Small intestine (tissue), 7 donors: ENCODE measurements around the gene INSIG1. TPM values are rescaled to one million over a fixed set of nuclear protein-coding genes. Genes with fewer than 3 reads are reported as not detected.
A peak's percentile ranks its signal among the peaks of the same experiment; 100 is the strongest.

Experiments used
- DNase-seq, 2 donors: peaks; one replicate each; pipeline versions ENCODE4 v3.0.0 to v3.0.0-alpha.2; 2013
- FAIRE-seq: peaks from 2 replicates; lab custom pipeline; 2012; peaks lifted over from hg19 to GRCh38; lab: Jason Lieb, UNC
- H3K27ac ChIP-seq, 3 donors: one replicate each; pipeline ENCODE4 v1.5.1; 2013; ENCODE audit warnings: low read length in 2 of 3, mild to moderate bottlenecking in 2 of 3, control low read depth in 1 of 3, inconsistent platforms in 1 of 3, low read depth in 1 of 3, moderate library complexity in 1 of 3
- H3K27me3 ChIP-seq, 3 donors: one replicate each; pipeline ENCODE4 v1.6.1; 2013; ENCODE audit warnings: low read length in 3 of 3, inconsistent platforms in 1 of 3; ENCODE audit not compliant: control insufficient read depth in 3 of 3, insufficient read depth in 3 of 3
- H3K36me3 ChIP-seq, 3 donors: one replicate each; pipeline ENCODE4 v1.6.1; 2013; ENCODE audit warnings: low read length in 3 of 3, inconsistent platforms in 1 of 3, low read depth in 1 of 3, mild to moderate bottlenecking in 1 of 3, moderate library complexity in 1 of 3; ENCODE audit not compliant: control insufficient read depth in 3 of 3, insufficient read depth in 2 of 3
- H3K4me1 ChIP-seq, 3 donors: one replicate each; pipeline ENCODE4 v1.6.1; 2013; ENCODE audit warnings: low read length in 2 of 3, inconsistent platforms in 1 of 3, low read depth in 1 of 3, mild to moderate bottlenecking in 1 of 3, moderate library complexity in 1 of 3; ENCODE audit not compliant: control insufficient read depth in 3 of 3, insufficient read depth in 2 of 3
- H3K4me3 ChIP-seq, 3 donors: one replicate each; pipeline ENCODE4 v1.5.1; 2013; ENCODE audit warnings: low read length in 3 of 3, control low read depth in 1 of 3, inconsistent platforms in 1 of 3, low read depth in 1 of 3, mild to moderate bottlenecking in 1 of 3, moderate library complexity in 1 of 3
- H3K9me3 ChIP-seq, 2 donors: one replicate each; pipeline ENCODE4 v1.6.1; 2013; ENCODE audit warnings: low read depth in 1 of 2, low read length in 1 of 2; ENCODE audit not compliant: control insufficient read depth in 2 of 2, insufficient read depth in 1 of 2
- WGBS, 3 donors: extraction: QIAGEN DNeasy Blood & Tissue Kit; methylation state at CpG; one replicate each; pipeline ENCODE4 v1.1.7; 2013; 5-methylcytosine and 5-hydroxymethylcytosine counted together
- polyA plus RNA-seq, 4 donors: library from polyadenylated mRNA; stranded (reverse) in 3 of 4; unstranded in 1 of 4; fragments of 200-250 nt in 3 of 4; fragments of 120-200 nt in 1 of 4; gene quantifications; one replicate each; pipeline versions ENCODE4 v1.2.1 to v1.2.3, GENCODE V29; 2013
- donor health status: healthy with polysubstance abuse.
- donor health status: control.
- donor health status: control.
- donor health status: Bipolar disorder and iron deficiency.
- donor health status: healthy.

The INSIG1 gene
- polyA plus RNA-seq, 4 donors, result 5.8 to 70.1 (median 25.7) TPM

- Histone ChIP-seq H3K4me1 (peaks cover 0 to 3% (median 0%) of the 10 kb centered on the region in 3 donors), H3K4me3 (no peak overlapping the region), H3K27me3 (no peaks in the 10 kb centered on the region), H3K27ac (no peak overlapping the region), H3K36me3 (no peaks in the 10 kb centered on the region), H3K9me3 (no peaks in the 10 kb centered on the region)
- no peak for FAIRE-seq
- WGBS, 3 donors, result 77 to 85% (median 82%) methylated on average over 6 of the region's 6 CpGs
- DNase-seq, result no peak
These were observed 42.1 kb upstream of the INSIG1 start for GRCh38 chr7:155255621-155256020.

DNA sequence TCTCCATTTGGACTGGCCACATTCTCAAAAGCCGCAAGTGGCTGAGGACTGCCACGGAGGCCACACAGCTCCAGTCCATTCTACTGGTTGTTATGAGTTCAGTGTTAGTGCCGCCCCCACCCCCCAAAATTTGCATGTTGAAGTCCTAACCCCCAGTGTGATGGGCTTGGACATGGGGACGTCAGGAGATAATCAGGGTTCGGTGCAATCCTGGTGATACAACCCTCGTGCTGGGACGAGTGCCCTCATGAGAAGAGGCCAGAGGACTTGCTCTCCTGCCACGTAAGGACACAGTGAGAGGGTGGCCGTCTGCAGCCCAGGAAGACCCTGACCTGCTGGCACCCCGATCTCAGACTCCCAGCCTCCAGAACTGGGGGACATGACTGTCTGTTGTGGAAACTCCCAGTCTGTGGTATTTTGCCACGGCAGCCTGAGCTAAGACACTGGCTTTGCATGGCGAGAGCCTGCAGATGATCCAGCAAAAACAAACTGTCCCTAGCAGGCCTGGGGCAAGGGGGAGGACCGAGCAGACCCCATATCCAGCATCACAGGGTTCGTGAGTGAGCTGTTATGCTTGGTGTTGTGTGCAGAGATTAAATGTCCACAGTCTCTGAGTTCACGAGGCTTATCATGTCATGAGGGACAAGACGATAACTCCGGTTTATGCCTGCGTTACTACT lies 41.5 kb upstream of the INSIG1 start:
- no peaks in the 10 kb centered on the region for H3K36me3 ChIP-seq
- H3K9me3 ChIP-seq, result no peaks in the 10 kb centered on the region
- no peak for FAIRE-seq
- no peak for DNase-seq
- H3K4me3 ChIP-seq, result no peak overlapping the region
- H3K27me3 ChIP-seq, result no peaks in the 10 kb centered on the region
- no peak overlapping the region for H3K27ac ChIP-seq
- 83 to 88% (median 86%) methylated on average over 18 of the region's 18 CpGs for WGBS, 3 donors
- H3K4me1 ChIP-seq, result peaks cover 0 to 3% (median 0%) of the 10 kb centered on the region in 3 donors

DNA sequence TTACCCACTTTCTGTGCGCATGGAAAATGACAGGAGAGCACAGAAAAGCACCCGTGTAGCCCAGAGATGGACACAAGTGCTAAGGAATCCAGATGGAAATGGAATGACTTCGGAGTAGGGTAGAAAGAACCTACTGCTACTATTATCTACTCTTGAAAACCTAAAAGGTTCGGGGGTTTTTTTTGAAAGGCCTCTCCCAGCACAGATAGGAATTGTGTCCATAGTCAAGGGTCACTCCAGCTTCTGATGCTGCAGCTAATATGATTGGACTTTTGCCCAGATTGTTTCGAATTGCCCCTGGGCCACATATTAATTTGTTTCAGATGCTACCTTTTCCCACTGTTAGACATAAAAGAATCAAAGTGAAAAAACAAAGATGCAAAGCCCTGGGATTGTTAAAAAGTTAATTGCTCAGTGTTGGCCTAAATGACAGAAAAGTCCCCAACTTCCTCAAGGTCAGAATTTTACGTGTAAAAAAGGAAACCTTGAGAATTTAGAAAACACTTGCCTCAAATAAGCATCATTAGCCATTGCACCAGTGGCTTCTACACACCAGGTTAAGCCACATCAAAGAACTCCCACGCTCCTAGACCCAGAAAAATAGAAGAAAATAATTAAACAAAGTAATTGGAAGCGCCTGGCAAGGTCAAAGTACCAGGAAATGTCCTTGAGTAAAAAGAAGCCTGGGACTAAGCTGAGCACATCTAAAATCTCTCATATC lies 40.8 kb upstream of the INSIG1 start:
- H3K27me3 ChIP-seq, result peaks cover 0 to 2% (median 0%) of the 10 kb centered on the region in 3 donors
- peak overlapping the region in 1 of 3 donors; percentile 18 for H3K27ac ChIP-seq
- H3K4me1 ChIP-seq, result peaks cover 0 to 3% (median 0%) of the 10 kb centered on the region in 3 donors
- FAIRE-seq (no peak), DNase-seq (peak in 1 of 2 donors; percentile 20)
- WGBS, 3 donors, result 42 to 58% (median 55%) methylated on average over 8 of the region's 8 CpGs
- no peaks in the 10 kb centered on the region for H3K36me3 ChIP-seq
- no peak overlapping the region for H3K4me3 ChIP-seq
- no peaks in the 10 kb centered on the region for H3K9me3 ChIP-seq

GRCh38 chr7:155257482-155258225 lies 40.0 kb upstream of the INSIG1 start:
- no peaks in the 10 kb centered on the region for H3K9me3 ChIP-seq
- H3K4me3 ChIP-seq, result no peak overlapping the region
- peak overlapping the region in 1 of 3 donors; percentile 18 for H3K27ac ChIP-seq
- peaks cover 0 to 2% (median 0%) of the 10 kb centered on the region in 3 donors for H3K27me3 ChIP-seq
- DNase-seq (peak in 1 of 2 donors; percentile 29), FAIRE-seq (no peak)
- H3K4me1 ChIP-seq, result peaks cover 0 to 3% (median 0%) of the 10 kb centered on the region in 3 donors
- WGBS, 3 donors, result 61 to 73% (median 64%) methylated on average over 29 to 30 of the region's 30 CpGs
- H3K36me3 ChIP-seq, result no peaks in the 10 kb centered on the region

DNA sequence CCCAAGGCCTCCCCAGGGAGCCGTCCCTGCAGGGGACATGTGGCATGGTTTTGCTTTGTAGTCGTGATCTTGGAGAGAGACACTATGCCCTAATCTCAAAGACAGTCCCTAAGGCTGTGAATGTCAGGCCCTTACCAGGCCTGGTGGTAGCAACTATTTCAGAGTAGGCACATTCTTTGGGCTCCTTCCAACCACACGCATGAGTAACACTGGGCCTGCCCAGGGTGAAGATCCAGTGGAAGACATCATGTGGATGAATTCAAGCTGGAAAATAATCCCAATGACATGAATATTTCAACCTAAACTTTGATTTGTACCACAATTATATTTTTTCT lies 39.5 kb upstream of the INSIG1 start:
- Histone ChIP-seq H3K27ac (no peak overlapping the region), H3K9me3 (no peaks in the 10 kb centered on the region), H3K4me3 (no peak overlapping the region), H3K36me3 (no peaks in the 10 kb centered on the region), H3K27me3 (peaks cover 0 to 2% (median 0%) of the 10 kb centered on the region in 3 donors), H3K4me1 (peaks cover 0 to 3% (median 0%) of the 10 kb centered on the region in 3 donors)
- no peak for DNase-seq
- WGBS, 3 donors, result 52 to 72% (median 64%) methylated on average over 3 of the region's 3 CpGs
- no peak for FAIRE-seq

DNA sequence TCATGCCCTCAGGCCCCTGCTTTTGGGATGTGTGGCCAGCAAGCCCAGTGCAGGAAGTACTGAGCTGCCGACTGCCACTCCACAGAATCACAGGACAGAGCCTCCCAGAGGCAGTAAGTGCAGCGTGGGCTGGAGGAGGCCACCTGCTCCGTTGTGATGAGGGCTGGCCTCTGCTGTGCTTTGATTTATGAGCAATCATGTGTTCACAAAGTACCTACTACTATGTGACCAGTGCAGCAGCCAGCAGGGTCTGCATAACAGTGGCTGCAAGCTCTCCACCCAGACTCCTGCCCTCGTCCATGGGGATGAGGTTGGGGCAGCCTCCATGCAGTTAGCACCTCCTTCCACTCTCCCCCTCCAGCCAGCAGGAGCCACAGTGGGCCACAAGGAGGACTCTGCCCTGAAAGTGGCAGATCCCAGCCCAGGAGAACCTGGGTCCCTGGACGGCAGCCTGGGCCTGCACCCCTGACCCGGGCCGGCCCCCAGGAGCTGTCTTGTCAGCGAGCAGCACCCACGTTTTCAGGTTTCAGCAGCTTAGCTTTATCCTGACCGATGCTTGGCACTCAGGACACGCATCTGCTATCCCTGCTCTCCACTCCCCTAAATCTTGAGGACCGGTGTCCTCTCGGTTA lies 37.7 kb upstream of the INSIG1 start:
- FAIRE-seq (no peak), DNase-seq (no peak)
- H3K9me3 ChIP-seq, result no peaks in the 10 kb centered on the region
- H3K27me3 ChIP-seq, result peaks cover 0 to 4% (median 2%) of the 10 kb centered on the region in 3 donors
- no peak overlapping the region for H3K27ac ChIP-seq
- WGBS, 3 donors, result 80 to 87% (median 83%) methylated on average over 13 of the region's 13 CpGs
- no peak overlapping the region for H3K4me3 ChIP-seq
- no peaks in the 10 kb centered on the region for H3K36me3 ChIP-seq
- peaks cover 0 to 3% (median 0%) of the 10 kb centered on the region in 3 donors for H3K4me1 ChIP-seq

- no peak for FAIRE-seq
- H3K27me3 ChIP-seq, result peaks cover 0 to 4% (median 2%) of the 10 kb centered on the region in 3 donors
- H3K9me3 ChIP-seq, result no peaks in the 10 kb centered on the region
- H3K27ac ChIP-seq, result no peak overlapping the region
- H3K4me3 ChIP-seq, result no peak overlapping the region
- DNase-seq, result no peak
- WGBS, 3 donors, result 83 to 93% (median 91%) methylated on average over 13 of the region's 13 CpGs
- no peaks in the 10 kb centered on the region for H3K36me3 ChIP-seq
- peaks cover 0 to 3% (median 0%) of the 10 kb centered on the region in 3 donors for H3K4me1 ChIP-seq
These were observed 37.2 kb upstream of the INSIG1 start for GRCh38 chr7:155260498-155260872.
